ENCODE measurements around the gene ERICH2. TPM values are rescaled to one million over a fixed set of nuclear protein-coding genes. Genes with fewer than 3 reads are reported as not detected.
A peak's percentile ranks its signal among the peaks of the same experiment; 100 is the strongest.

Gene ERICH2
- total RNA-seq, 4 donors from 2014 or later = 1.7 TPM; not detected in 3

DNA sequence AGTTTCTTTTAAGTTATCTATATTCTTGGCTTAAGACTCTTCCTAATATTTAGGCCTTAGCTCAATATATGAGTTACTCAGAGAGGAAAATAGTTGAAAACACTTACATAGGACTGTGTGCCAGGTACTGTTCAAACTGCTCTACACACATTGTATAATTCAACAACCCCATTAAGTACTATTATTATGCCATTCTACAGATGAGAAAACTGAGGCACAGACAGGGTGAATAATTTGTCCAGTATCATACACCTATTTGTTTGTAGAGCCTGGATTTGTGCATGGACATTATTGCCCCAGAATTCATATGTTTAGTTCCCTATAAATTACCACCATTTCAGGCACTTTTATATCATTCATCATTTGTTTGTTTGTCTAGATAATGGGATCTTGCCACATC lies 28.8 kb downstream of the ERICH2 start:
- H3K27me3 ChIP-seq = no peaks in the 10 kb centered on the region
- intact Hi-C loops (cut with DNase I) = no loop called here

DNA sequence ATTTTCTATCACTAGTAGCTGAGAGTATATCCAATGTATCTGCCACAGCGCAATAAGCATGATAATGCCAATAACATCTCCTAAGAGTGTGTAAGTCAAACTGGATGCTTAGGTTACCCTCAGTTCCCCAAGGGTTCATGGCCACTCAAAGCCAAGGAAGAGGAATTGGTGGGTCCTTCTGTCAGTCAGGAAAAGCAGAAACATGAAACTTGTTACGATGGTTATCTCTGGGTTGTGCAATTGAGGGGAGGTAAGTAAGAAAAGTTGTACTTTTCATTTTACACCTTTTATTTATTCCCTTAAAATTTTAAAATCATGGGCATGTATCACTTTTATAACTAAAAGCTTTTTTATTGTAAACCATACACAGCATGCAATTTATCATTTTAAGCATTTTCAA lies 36.4 kb downstream of the ERICH2 start:
- Histone ChIP-seq H3K9me3 (no peaks in the 10 kb centered on the region), H3K4me1 (no peaks in the 10 kb centered on the region), H3K4me3 (no peak overlapping the region), H3K27ac (replicated peaks in 1 of 4) (no peak overlapping the region), H3K27me3 (no peaks in the 10 kb centered on the region), H3K36me3 (no peaks in the 10 kb centered on the region)
- TF ChIP-seq, protein P1, sequence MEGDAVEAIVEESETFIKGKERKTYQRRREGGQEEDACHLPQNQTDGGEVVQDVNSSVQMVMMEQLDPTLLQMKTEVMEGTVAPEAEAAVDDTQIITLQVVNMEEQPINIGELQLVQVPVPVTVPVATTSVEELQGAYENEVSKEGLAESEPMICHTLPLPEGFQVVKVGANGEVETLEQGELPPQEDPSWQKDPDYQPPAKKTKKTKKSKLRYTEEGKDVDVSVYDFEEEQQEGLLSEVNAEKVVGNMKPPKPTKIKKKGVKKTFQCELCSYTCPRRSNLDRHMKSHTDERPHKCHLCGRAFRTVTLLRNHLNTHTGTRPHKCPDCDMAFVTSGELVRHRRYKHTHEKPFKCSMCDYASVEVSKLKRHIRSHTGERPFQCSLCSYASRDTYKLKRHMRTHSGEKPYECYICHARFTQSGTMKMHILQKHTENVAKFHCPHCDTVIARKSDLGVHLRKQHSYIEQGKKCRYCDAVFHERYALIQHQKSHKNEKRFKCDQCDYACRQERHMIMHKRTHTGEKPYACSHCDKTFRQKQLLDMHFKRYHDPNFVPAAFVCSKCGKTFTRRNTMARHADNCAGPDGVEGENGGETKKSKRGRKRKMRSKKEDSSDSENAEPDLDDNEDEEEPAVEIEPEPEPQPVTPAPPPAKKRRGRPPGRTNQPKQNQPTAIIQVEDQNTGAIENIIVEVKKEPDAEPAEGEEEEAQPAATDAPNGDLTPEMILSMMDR (IDR thresholded peaks at IDR 0.05) = no peak
- TF ChIP-seq EP300 (IDR thresholded peaks at IDR 0.05) (no peak), POLR2A (IDR thresholded peaks at IDR 0.05; ENCODE audit: low read depth) (no peak), POLR2AphosphoS5 (IDR thresholded peaks at IDR 0.05) (no peak)
- no peak for DNase-seq (ENCODE audit: extremely low spot score)
- intact Hi-C loops (cut with DNase I) = no loop called here
- WGBS = 91% methylated on average over 2 of the region's 2 CpGs

More for the DNA sequence above, 28.8 kb downstream of the ERICH2 start:
- TF ChIP-seq POLR2A (IDR thresholded peaks at IDR 0.05; ENCODE audit: low read depth) = no peak
- TF ChIP-seq, protein P1 (IDR thresholded peaks at IDR 0.05) = no peak
- TF ChIP-seq POLR2AphosphoS5 (IDR thresholded peaks at IDR 0.05) = no peak
- no peak for TF ChIP-seq EP300 (IDR thresholded peaks at IDR 0.05)
- Histone ChIP-seq H3K4me1 (no peaks in the 10 kb centered on the region), H3K36me3 (no peaks in the 10 kb centered on the region), H3K9me3 (no peaks in the 10 kb centered on the region), H3K4me3 (no peak overlapping the region), H3K27ac (replicated peaks in 1 of 4) (no peak overlapping the region)
- DNase-seq (ENCODE audit: extremely low spot score) = no peak

DNA sequence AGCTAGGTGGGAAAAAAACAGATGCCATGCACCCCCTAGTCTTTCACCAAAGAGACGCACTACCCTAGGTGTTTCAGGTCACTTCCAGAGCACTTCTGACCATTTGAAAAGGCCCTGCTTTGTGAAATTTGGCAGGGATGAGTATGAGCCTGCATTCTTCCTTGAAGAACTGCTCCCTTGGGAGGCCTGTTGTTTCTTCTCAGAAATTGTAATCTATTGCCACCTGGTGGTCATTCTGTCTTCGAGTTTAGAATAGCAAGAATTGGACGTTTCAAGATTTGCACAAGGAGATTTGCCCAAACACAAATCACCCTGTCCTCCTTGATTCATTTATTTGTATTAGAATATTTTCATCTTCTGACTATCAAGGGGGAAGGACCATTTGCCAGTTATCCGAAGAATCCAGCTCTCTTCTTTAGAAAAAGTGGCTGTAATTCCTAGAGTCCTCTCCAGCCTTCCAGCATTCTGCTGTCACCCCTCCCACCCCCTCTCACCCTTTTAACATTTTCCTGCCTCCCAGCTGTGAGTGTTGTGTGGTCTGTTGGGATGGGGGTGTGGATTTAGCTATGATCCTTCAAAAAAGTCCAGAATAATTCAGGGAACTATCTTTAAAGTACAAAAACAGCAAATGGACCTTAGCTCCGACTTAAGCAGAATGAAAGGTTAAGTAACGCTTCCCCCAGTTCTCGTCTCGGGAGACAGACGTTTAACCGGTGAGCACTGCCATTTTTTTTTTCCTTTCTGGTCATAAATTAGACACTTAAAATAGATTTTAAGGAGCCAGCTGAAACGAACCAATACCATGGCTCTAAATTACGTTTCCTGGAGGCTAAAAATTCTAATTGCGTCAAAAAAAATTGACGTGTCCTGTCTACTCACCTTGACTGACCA lies 42.8 kb downstream of the ERICH2 start:
- intact Hi-C loops (cut with DNase I) = loop anchor here (5.0 kb wide), 3 partner anchors 41 to 326 kb away; partner anchors contain the start of genes ERICH2 and SP5
- H3K27me3 ChIP-seq = peaks cover 10 to 57% (median 47%) of the 10 kb centered on the region in 4 donors
- H3K9me3 ChIP-seq = no peaks in the 10 kb centered on the region
- TF ChIP-seq POLR2AphosphoS5 (IDR thresholded peaks at IDR 0.05) = no peak
- TF ChIP-seq, protein P1 (IDR thresholded peaks at IDR 0.05) = peak; percentile 65 to 78 (median 78)
- H3K4me3 ChIP-seq = no peak overlapping the region
- 6% methylated on average over 14 of the region's 14 CpGs for WGBS
- no peak for DNase-seq (ENCODE audit: extremely low spot score)
- peaks cover 36 to 46% (median 43%) of the 10 kb centered on the region in 4 donors for H3K4me1 ChIP-seq
- H3K36me3 ChIP-seq = no peaks in the 10 kb centered on the region
- H3K27ac ChIP-seq (replicated peaks in 1 of 4) = no peak overlapping the region

DNA sequence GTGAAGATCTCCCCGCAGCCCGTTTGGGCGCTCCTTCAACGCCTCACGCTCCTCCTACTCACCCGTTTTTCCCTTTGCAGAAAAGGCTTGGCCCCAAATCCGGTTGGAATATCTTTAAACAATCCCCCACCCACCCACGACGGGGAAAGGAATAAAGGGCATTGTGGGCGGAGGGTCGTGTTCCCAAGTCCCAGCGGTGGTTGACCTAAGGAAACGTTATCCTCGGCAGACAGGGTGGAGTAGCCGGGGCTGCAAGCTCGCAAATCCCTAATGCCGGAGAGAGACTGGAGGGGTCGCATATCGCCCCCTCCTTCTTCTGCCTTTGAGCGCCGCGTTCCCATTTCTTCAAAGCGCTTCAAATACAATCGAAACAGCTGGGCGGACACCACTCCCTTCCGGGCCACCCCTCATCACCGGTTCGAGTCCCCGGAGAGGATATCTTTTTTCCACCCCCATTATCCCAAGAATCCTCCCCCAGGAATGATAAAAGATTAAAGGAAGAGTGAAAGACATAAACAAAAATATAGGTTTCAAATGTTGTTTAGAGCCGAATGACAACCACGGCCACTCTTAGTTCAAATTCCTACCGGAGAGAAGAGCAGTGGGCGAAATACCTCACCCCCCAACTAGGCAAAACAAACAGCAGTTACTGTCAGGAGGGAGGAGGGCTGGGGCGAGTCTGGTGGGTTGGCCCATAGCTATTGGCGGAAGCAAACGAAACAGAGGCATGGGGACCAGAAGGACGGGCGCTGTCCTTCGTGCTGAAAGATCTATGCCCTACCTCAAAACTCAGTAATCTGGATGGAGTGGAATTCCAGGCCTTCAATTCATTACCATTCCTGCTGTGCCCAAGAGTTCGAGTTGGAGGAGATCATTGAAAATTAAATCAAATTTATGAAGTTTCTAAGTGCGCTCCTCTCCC lies 43.7 kb downstream of the ERICH2 start:
- Histone ChIP-seq H3K36me3 (no peaks in the 10 kb centered on the region), H3K27ac (replicated peaks in 1 of 4) (no peak overlapping the region), H3K4me1 (peaks cover 42 to 56% (median 53%) of the 10 kb centered on the region in 4 donors), H3K9me3 (no peaks in the 10 kb centered on the region), H3K4me3 (no peak overlapping the region), H3K27me3 (peaks cover 10 to 66% (median 56%) of the 10 kb centered on the region in 4 donors)
- no peak for DNase-seq (ENCODE audit: extremely low spot score)
- TF ChIP-seq POLR2A (IDR thresholded peaks at IDR 0.05; ENCODE audit: low read depth) (no peak), EP300 (IDR thresholded peaks at IDR 0.05) (no peak), POLR2AphosphoS5 (IDR thresholded peaks at IDR 0.05) (no peak)
- TF ChIP-seq, protein P1 (IDR thresholded peaks at IDR 0.05) = no peak
- WGBS = 3% methylated on average over 31 of the region's 41 CpGs
- intact Hi-C loops (cut with DNase I) = loop anchor here (2.0 to 5.0 kb wide), 4 partner anchors 42 to 445 kb away; partner anchors contain the start of genes ERICH2 and SP5

Measured in esophagus muscularis mucosa (tissue), 4 donors.